HepG2 (cell line): Measurements from ENCODE around the gene YIF1B. TPM values are rescaled to one million over a fixed set of nuclear protein-coding genes. Genes with fewer than 3 reads are reported as not detected.

ENCODE experiments used
- CEBPB ChIP-seq: IDR thresholded peaks from 2 replicates; pipeline ENCODE4 v1.6.1; 2011; ENCODE audit warnings: low read depth, low read length, improper control_type of control experiment, borderline replicate concordance
- CERS6 ChIP-seq: sonication (generic); formaldehyde crosslinking; IDR thresholded peaks from 2 replicates; pipeline ENCODE4 v1.5.0; 2020; ENCODE audit warnings: missing genetic modification reagents
- CHD2 ChIP-seq: IDR thresholded peaks from 2 replicates; pipeline ENCODE4 v1.6.1; 2011; ENCODE audit warnings: low read depth, low read length, improper control_type of control experiment
- E2F2 ChIP-seq: sonication (generic); formaldehyde crosslinking; IDR thresholded peaks from 2 replicates; pipeline ENCODE4 v1.4.0; 2020; ENCODE audit warnings: missing genetic modification reagents, borderline replicate concordance
- EZH2 ChIP-seq: conservative IDR thresholded peaks from 2 replicates; pipeline ENCODE4 v1.6.1; 2012; ENCODE audit warnings: mild to moderate bottlenecking, low read depth, low read length, moderate library complexity
- FOXP1 ChIP-seq, 2 experiments: fragments of 450-650 bp in 1 of 2; IDR thresholded peaks; 2 replicates each; pipeline ENCODE4 v1.6.1; 2017 to 2018; ENCODE audit warnings: antibody characterized with exemption in 1 of 2
- GABPA ChIP-seq, 2 experiments: IDR thresholded peaks; 2 replicates each; pipeline ENCODE4 v1.6.1; 2011 to 2016; ENCODE audit warnings: low read depth in 2 of 2, low read length in 1 of 2, missing biosample characterization in 1 of 2, missing genetic modification characterization in 1 of 2
- KDM1A ChIP-seq: IDR thresholded peaks from 2 replicates; pipeline ENCODE4 v1.6.1; 2016; ENCODE audit warnings: missing compliant biosample characterization
- POLR2AphosphoS2 ChIP-seq: IDR thresholded peaks from 2 replicates; pipeline ENCODE4 v1.6.1; 2011; ENCODE audit warnings: low read depth, low read length, improper control_type of control experiment
- RORA ChIP-seq: sonication (generic); formaldehyde crosslinking; IDR thresholded peaks from 2 replicates; pipeline ENCODE4 v1.5.0; 2020; ENCODE audit warnings: mild to moderate bottlenecking, missing genetic modification reagents, moderate library complexity
- SALL1 ChIP-seq: sonication (generic); formaldehyde crosslinking; IDR thresholded peaks from 2 replicates; pipeline ENCODE4 v1.8.0; 2022; ENCODE audit warnings: mild to moderate bottlenecking, missing genetic modification reagents
- SP4 ChIP-seq: sonication (generic); formaldehyde crosslinking; IDR thresholded peaks from 2 replicates; pipeline ENCODE4 v1.8.1; 2023; ENCODE audit warnings: mild to moderate bottlenecking, missing genetic modification reagents
- TBX2 ChIP-seq: sonication (generic); formaldehyde crosslinking; IDR thresholded peaks from 2 replicates; pipeline ENCODE4 v1.5.0; 2020; ENCODE audit warnings: missing genetic modification reagents, mild to moderate bottlenecking, borderline replicate concordance
- YEATS4 ChIP-seq: sonication (generic); formaldehyde crosslinking; IDR thresholded peaks from 2 replicates; pipeline ENCODE4 v1.4.0; 2020; ENCODE audit warnings: missing genetic modification reagents, borderline replicate concordance
- ZMAT3 ChIP-seq: sonication (generic); formaldehyde crosslinking; conservative IDR thresholded peaks from 2 replicates; pipeline ENCODE4 v1.7.0; 2021; ENCODE audit warnings: missing genetic modification reagents
- ZNF260 ChIP-seq: sonication (generic); formaldehyde crosslinking; IDR thresholded peaks from 2 replicates; pipeline ENCODE4 v1.4.0; 2020; ENCODE audit warnings: missing genetic modification reagents, low read depth, mild to moderate bottlenecking, borderline replicate concordance
- ZNF326 ChIP-seq: sonication (generic); formaldehyde crosslinking; IDR thresholded peaks from 2 replicates; pipeline ENCODE4 v1.4.0; 2020; ENCODE audit warnings: missing genetic modification reagents, borderline replicate concordance
- ZNF33A ChIP-seq: sonication (generic); formaldehyde crosslinking; IDR thresholded peaks from 2 replicates; pipeline ENCODE4 v1.5.1; 2020; ENCODE audit warnings: missing genetic modification reagents, mild to moderate bottlenecking, moderate library complexity, borderline replicate concordance
- ZNF768 ChIP-seq: sonication (generic); formaldehyde crosslinking; IDR thresholded peaks from 2 replicates; pipeline ENCODE4 v1.4.0; 2020; ENCODE audit warnings: missing genetic modification reagents
- polyA plus RNA-seq, 8 experiments: library from polyadenylated mRNA; depleted of rRNA in 3 of 8; stranded (reverse) in 7 of 8; unstranded in 1 of 8; fragments of >200 nt; fragmentation: Illumina TruSeq in 4 of 8; extraction: Trizol in 4 of 8; gene quantifications; 2 replicates each; pipeline versions ENCODE4 v1.2.1 to v1.2.3, GENCODE V29; 2011 to 2016; ENCODE audit warnings: low read depth in 4 of 8, missing spikeins in 1 of 8, mixed read lengths in 1 of 8; ENCODE audit not compliant: insufficient read depth in 1 of 8
- total RNA-seq, 5 experiments: library from RNA; depleted of rRNA; stranded (reverse); fragments of >200 nt; fragmentation: Illumina TruSeq; extraction: Trizol; gene quantifications; 2 replicates each; pipeline ENCODE4 v1.2.3, GENCODE V29; 2016; ENCODE audit warnings: low read depth in 1 of 5
- TF ChIP-seq, protein P1 (sequence below): sonication (generic); formaldehyde crosslinking; IDR thresholded peaks from 2 replicates; pipeline ENCODE4 v1.9.0; 2021; ENCODE audit warnings: missing genetic modification reagents, mild to moderate bottlenecking, borderline replicate concordance
- TF ChIP-seq, protein P2 (sequence below): IDR thresholded peaks from 2 replicates; pipeline ENCODE4 v1.6.1; 2012; ENCODE audit warnings: low read depth, low read length, improper control_type of control experiment
- TF ChIP-seq, protein P3 (sequence below): sonication (generic); formaldehyde crosslinking; IDR thresholded peaks from 2 replicates; pipeline ENCODE4 v1.4.0; 2020; ENCODE audit warnings: low read depth, missing genetic modification reagents

The YIF1B gene
- total and polyA plus RNA-seq, 2 of the 13 experiments (the other 11 are each of a cell fraction or from before 2014, with no cell fraction given), result 41.4 to 85.2 TPM

DNA sequence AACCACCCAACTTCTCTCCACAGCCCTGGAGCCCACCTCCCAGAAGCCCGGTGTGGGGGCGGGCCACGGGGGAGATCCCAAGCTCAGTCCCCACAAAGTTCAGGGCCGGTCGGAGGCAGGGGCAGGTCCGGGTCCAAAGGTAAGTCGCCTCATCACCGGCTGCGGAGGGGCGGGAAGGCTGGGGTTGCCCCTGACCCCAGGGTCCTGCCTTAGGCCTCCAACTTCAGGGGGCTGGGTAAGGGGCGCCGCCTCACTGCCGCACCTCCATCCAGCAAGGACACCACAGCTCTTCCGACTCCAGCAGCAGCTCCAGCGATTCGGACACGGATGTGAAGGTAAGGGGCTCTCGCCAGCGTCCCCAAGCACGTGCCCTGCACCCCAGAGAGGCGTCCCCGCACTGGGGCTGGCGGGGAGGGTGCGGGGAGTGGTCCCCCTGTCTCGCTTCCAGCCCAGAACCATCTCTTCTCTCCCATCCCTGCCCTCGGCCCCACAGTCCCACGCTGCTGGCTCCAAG, 11.3 kb downstream of the YIF1B start (continued):
- no peak for TF ChIP-seq CEBPB
- no peak for TF ChIP-seq RORA (CRISPR knock-in tag)
- TF ChIP-seq, protein P1, sequence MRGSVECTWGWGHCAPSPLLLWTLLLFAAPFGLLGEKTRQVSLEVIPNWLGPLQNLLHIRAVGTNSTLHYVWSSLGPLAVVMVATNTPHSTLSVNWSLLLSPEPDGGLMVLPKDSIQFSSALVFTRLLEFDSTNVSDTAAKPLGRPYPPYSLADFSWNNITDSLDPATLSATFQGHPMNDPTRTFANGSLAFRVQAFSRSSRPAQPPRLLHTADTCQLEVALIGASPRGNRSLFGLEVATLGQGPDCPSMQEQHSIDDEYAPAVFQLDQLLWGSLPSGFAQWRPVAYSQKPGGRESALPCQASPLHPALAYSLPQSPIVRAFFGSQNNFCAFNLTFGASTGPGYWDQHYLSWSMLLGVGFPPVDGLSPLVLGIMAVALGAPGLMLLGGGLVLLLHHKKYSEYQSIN, result no peak
- TF ChIP-seq ZNF326, result no peak
- no peak for TF ChIP-seq KDM1A
- no peak for TF ChIP-seq YEATS4 (CRISPR knock-in tag)
- TF ChIP-seq, protein P2, sequence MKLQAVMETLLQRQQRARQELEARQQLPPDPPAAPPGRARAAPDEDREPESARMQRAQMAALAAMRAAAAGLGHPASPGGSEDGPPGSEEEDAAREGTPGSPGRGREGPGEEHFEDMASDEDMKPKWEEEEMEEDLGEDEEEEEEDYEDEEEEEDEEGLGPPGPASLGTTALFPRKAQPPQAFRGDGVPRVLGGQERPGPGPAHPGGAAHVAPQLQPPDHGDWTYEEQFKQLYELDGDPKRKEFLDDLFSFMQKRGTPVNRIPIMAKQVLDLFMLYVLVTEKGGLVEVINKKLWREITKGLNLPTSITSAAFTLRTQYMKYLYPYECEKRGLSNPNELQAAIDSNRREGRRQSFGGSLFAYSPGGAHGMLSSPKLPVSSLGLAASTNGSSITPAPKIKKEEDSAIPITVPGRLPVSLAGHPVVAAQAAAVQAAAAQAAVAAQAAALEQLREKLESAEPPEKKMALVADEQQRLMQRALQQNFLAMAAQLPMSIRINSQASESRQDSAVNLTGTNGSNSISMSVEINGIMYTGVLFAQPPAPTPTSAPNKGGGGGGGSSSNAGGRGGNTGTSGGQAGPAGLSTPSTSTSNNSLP, result no peak
- no peak for TF ChIP-seq FOXP1 (IDR thresholded peaks at IDR 0.05)
- no peak for TF ChIP-seq FOXP1 (CRISPR knock-in tag; IDR thresholded peaks at IDR 0.05)
- TF ChIP-seq E2F2, result no peak
- TF ChIP-seq ZMAT3, result no peak
- peak; percentile 39; the same call in 1 of the 2 replicates for TF ChIP-seq SP4 (CRISPR knock-in tag)
- no peak for TF ChIP-seq POLR2AphosphoS2
- TF ChIP-seq CERS6 (CRISPR knock-in tag), result no peak
- TF ChIP-seq, protein P3, sequence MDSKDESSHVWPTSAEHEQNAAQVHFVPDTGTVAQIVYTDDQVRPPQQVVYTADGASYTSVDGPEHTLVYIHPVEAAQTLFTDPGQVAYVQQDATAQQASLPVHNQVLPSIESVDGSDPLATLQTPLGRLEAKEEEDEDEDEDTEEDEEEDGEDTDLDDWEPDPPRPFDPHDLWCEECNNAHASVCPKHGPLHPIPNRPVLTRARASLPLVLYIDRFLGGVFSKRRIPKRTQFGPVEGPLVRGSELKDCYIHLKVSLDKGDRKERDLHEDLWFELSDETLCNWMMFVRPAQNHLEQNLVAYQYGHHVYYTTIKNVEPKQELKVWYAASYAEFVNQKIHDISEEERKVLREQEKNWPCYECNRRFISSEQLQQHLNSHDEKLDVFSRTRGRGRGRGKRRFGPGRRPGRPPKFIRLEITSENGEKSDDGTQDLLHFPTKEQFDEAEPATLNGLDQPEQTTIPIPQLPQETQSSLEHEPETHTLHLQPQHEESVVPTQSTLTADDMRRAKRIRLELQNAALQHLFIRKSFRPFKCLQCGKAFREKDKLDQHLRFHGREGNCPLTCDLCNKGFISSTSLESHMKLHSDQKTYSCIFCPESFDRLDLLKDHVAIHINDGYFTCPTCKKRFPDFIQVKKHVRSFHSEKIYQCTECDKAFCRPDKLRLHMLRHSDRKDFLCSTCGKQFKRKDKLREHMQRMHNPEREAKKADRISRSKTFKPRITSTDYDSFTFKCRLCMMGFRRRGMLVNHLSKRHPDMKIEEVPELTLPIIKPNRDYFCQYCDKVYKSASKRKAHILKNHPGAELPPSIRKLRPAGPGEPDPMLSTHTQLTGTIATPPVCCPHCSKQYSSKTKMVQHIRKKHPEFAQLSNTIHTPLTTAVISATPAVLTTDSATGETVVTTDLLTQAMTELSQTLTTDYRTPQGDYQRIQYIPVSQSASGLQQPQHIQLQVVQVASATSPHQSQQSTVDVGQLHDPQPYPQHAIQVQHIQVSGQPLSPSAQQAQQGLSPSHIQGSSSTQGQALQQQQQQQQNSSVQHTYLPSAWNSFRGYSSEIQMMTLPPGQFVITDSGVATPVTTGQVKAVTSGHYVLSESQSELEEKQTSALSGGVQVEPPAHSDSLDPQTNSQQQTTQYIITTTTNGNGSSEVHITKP (CRISPR knock-in tag), result no peak
- no peak for TF ChIP-seq ZNF768 (CRISPR knock-in tag)
- TF ChIP-seq GABPA (IDR thresholded peaks at IDR 0.05; ENCODE audit: low read depth, low read length), result no peak
- TF ChIP-seq GABPA (CRISPR knock-in tag; IDR thresholded peaks at IDR 0.05; ENCODE audit: low read depth), result no peak
- no peak for TF ChIP-seq CHD2
- no peak for TF ChIP-seq ZNF33A (CRISPR knock-in tag)
- TF ChIP-seq SALL1 (CRISPR knock-in tag), result no peak; the same call in 1 of the 2 replicates
- 0 out of 2 replicates have a peak, but pooled peaks have one; percentile 10 for TF ChIP-seq TBX2 (CRISPR knock-in tag)
- no peak for TF ChIP-seq EZH2
- TF ChIP-seq ZNF260 (CRISPR knock-in tag), result no peak
